Hematopoietic multipotent progenitor cell treated with erythropoietin and hydrocortisone succinate and interleukin-3 and kit ligand, for 6 days (in vitro differentiated cells): ENCODE results near the gene ZNF775.

Source experiments
- DNase-seq: peaks from one replicate; pipeline ENCODE4 v3.0.0-alpha.2; 2015

Gene ZNF775

GRCh38 chr7:150369748-150370501 lies 9.2 kb upstream of the ZNF775 start:
- no peak for DNase-seq

GRCh38 chr7:150370612-150371071 lies 8.5 kb upstream of the ZNF775 start:
- no peak for DNase-seq

- no peak for DNase-seq
Measured at GRCh38 chr7:150371131-150371995, 7.8 kb upstream of the ZNF775 start.

- no peak for DNase-seq
Measured at GRCh38 chr7:150371996-150372270, 7.2 kb upstream of the ZNF775 start.

- no peak for DNase-seq
Measured at GRCh38 chr7:150372271-150373048, 6.7 kb upstream of the ZNF775 start.

GRCh38 chr7:150373049-150373801 lies 5.9 kb upstream of the ZNF775 start:
- DNase-seq = no peak

- DNase-seq = no peak
Measured at GRCh38 chr7:150374026-150374425, 5.1 kb upstream of the ZNF775 start.

- no peak for DNase-seq
Measured at GRCh38 chr7:150374472-150374871, 4.7 kb upstream of the ZNF775 start.

GRCh38 chr7:150375662-150376521 lies 3.2 kb upstream of the ZNF775 start:
- DNase-seq = no peak

- no peak for DNase-seq
Measured at GRCh38 chr7:150376560-150376959, 2.6 kb upstream of the ZNF775 start.

GRCh38 chr7:150377196-150377595 lies 1.9 kb upstream of the ZNF775 start:
- no peak for DNase-seq

GRCh38 chr7:150377635-150378034 lies 1.5 kb upstream of the ZNF775 start:
- DNase-seq = no peak

- peak; percentile 87 for DNase-seq
Measured at GRCh38 chr7:150378115-150378852, 846 bp upstream of the ZNF775 start.

- DNase-seq = peak; percentile 63
Measured at GRCh38 chr7:150379441-150380379, 580 bp downstream of the ZNF775 start.

- DNase-seq = no peak
Measured at GRCh38 chr7:150380463-150380862, 1.3 kb downstream of the ZNF775 start.

- DNase-seq = no peak
Measured at GRCh38 chr7:150381096-150381495, 2.0 kb downstream of the ZNF775 start.

- DNase-seq = no peak
Measured at GRCh38 chr7:150381785-150382122, 2.6 kb downstream of the ZNF775 start.

GRCh38 chr7:150382123-150382843 lies 3.2 kb downstream of the ZNF775 start:
- DNase-seq = no peak

- no peak for DNase-seq
Measured at GRCh38 chr7:150382844-150383225, 3.7 kb downstream of the ZNF775 start.
